ENCODE data around the gene EHHADH. TPM values are rescaled to one million over a fixed set of nuclear protein-coding genes. Genes with fewer than 3 reads are reported as not detected.

The EHHADH gene
- total and polyA plus RNA-seq, 4 donors: 44.3 to 378 (median 94.9) TPM

DNA sequence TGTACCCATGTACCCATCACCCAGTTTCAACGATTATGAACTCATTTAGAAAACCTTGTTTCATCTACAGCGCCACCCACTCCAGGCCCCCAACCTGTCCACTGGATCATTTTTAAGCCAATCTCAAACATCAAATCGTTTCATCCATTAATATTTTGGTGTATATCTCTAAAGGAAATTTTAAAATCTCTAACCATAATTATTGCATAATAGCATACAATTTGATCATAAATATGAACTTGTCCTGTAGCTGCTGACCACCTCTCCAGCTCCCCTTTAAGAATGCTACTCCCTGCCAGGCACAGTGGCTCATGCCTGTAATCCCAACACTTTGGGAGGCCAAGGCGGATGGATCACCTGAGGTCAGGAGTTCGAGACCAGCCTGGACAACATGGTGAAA, 98.2 kb downstream of the EHHADH start:
- DNase-seq (ENCODE audit: low spot score): no peak
- Histone ChIP-seq H3K9me3 (ENCODE audit: control insufficient read depth in 4 of 4, low read length in 3 of 4) (no peaks in the 10 kb centered on the region), H3K4me1 (ENCODE audit: control insufficient read depth in 4 of 4, insufficient read depth in 4 of 4, low read length in 3 of 4) (peaks cover 4 to 15% (median 9%) of the 10 kb centered on the region in 4 donors), H3K9ac (ENCODE audit: low read depth in 1 of 2, low read length in 2 of 2) (no peak overlapping the region), H3K27me3 (ENCODE audit: control insufficient read depth in 4 of 4, insufficient read depth in 4 of 4, low read length in 3 of 4) (peaks cover 0 to 14% (median 4%) of the 10 kb centered on the region in 4 donors), H3K4me3 (ENCODE audit: low read depth in 1 of 3, low read length in 3 of 3) (no peak overlapping the region), H3K36me3 (ENCODE audit: control insufficient read depth in 4 of 4, insufficient read depth in 3 of 4, low read depth in 1 of 4, low read length in 3 of 4) (no peaks in the 10 kb centered on the region), H3K27ac (ENCODE audit: low read depth in 1 of 2, low read length in 2 of 2) (no peak overlapping the region)
- no peak for TF ChIP-seq RAD21 (IDR thresholded peaks at IDR 0.05)
- no peak for TF ChIP-seq FOXA1 (IDR thresholded peaks at IDR 0.05)
- no peak for TF ChIP-seq HNF4G (IDR thresholded peaks at IDR 0.05)
- no peak for TF ChIP-seq JUND (IDR thresholded peaks at IDR 0.05)
- 91% methylated on average over 5 of the region's 5 CpGs for WGBS

GRCh38 chr3:185153861-185154629, 99.8 kb downstream of the EHHADH start:
- H3K27me3 ChIP-seq (ENCODE audit: control insufficient read depth in 4 of 4, insufficient read depth in 4 of 4, low read length in 3 of 4): peaks cover 0 to 14% (median 3%) of the 10 kb centered on the region in 4 donors
- no peak for TF ChIP-seq JUND (IDR thresholded peaks at IDR 0.05)
- no peak for TF ChIP-seq GABPA (IDR thresholded peaks at IDR 0.05 in 1 of 2, conservative IDR thresholded peaks at IDR 0.05 in 1 of 2)
- TF ChIP-seq SP1 (IDR thresholded peaks at IDR 0.05): no peak
- TF ChIP-seq FOXA2 (IDR thresholded peaks at IDR 0.05): no peak
- TF ChIP-seq FOXA1 (IDR thresholded peaks at IDR 0.05): no peak
- no peak for TF ChIP-seq NR2F2 (IDR thresholded peaks at IDR 0.05)
- TF ChIP-seq RXRA (IDR thresholded peaks at IDR 0.05): no peak
- TF ChIP-seq HNF4A (conservative IDR thresholded peaks at IDR 0.05): no peak
- no peak for TF ChIP-seq ATF3 (IDR thresholded peaks at IDR 0.05)
- TF ChIP-seq, protein P1, sequence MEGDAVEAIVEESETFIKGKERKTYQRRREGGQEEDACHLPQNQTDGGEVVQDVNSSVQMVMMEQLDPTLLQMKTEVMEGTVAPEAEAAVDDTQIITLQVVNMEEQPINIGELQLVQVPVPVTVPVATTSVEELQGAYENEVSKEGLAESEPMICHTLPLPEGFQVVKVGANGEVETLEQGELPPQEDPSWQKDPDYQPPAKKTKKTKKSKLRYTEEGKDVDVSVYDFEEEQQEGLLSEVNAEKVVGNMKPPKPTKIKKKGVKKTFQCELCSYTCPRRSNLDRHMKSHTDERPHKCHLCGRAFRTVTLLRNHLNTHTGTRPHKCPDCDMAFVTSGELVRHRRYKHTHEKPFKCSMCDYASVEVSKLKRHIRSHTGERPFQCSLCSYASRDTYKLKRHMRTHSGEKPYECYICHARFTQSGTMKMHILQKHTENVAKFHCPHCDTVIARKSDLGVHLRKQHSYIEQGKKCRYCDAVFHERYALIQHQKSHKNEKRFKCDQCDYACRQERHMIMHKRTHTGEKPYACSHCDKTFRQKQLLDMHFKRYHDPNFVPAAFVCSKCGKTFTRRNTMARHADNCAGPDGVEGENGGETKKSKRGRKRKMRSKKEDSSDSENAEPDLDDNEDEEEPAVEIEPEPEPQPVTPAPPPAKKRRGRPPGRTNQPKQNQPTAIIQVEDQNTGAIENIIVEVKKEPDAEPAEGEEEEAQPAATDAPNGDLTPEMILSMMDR (IDR thresholded peaks at IDR 0.05; ENCODE audit: low read depth, low read length, missing input control): no peak
- no peak for TF ChIP-seq REST (IDR thresholded peaks at IDR 0.05)

More at GRCh38 chr3:185153861-185154629, 99.8 kb downstream of the EHHADH start:
- Histone ChIP-seq H3K4me1 (ENCODE audit: control insufficient read depth in 4 of 4, insufficient read depth in 4 of 4, low read length in 3 of 4) (peaks cover 4 to 15% (median 9%) of the 10 kb centered on the region in 4 donors), H3K36me3 (ENCODE audit: control insufficient read depth in 4 of 4, insufficient read depth in 3 of 4, low read depth in 1 of 4, low read length in 3 of 4) (no peaks in the 10 kb centered on the region), H3K9me3 (ENCODE audit: control insufficient read depth in 4 of 4, low read length in 3 of 4) (no peaks in the 10 kb centered on the region), H3K27ac (ENCODE audit: low read depth in 1 of 2, low read length in 2 of 2) (no peak overlapping the region), H3K4me3 (ENCODE audit: low read depth in 1 of 3, low read length in 3 of 3) (no peak overlapping the region), H3K9ac (ENCODE audit: low read depth in 1 of 2, low read length in 2 of 2) (no peak overlapping the region)
- 80% methylated on average over 16 of the region's 16 CpGs for WGBS
- no peak for DNase-seq (ENCODE audit: low spot score)
